Parathyroid adenoma (tissue), 2 donors: ENCODE results near the gene AKNA.
A peak's percentile ranks its signal among the peaks of the same experiment; 100 is the strongest.

Experiments used
- H2AFZ ChIP-seq: fragments of 300-600 bp; sonication (generic); one replicate; pipeline ENCODE4 v1.7.0; 2017; ENCODE audit warnings: antibody characterized with exemption, mild to moderate bottlenecking
- H3K27ac ChIP-seq: fragments of 300-600 bp; sonication (generic); one replicate; pipeline ENCODE4 v1.7.0; 2017
- H3K27me3 ChIP-seq: fragments of 300-600 bp; sonication (generic); one replicate; pipeline ENCODE4 v1.7.0; 2017; ENCODE audit warnings: low read length; ENCODE audit not compliant: control insufficient read depth, insufficient read depth
- H3K36me3 ChIP-seq: fragments of 300-600 bp; sonication (generic); one replicate; pipeline ENCODE4 v1.7.0; 2017; ENCODE audit warnings: low read length; ENCODE audit not compliant: control insufficient read depth, insufficient read depth
- H3K4me1 ChIP-seq: fragments of 300-600 bp; sonication (generic); one replicate; pipeline ENCODE4 v1.7.0; 2017; ENCODE audit warnings: control low read depth
- H3K4me2 ChIP-seq: fragments of 300-600 bp; sonication (generic); one replicate; pipeline ENCODE4 v1.7.0; 2017; ENCODE audit warnings: low read length
- H3K4me3 ChIP-seq: fragments of 300-600 bp; sonication (generic); one replicate; pipeline ENCODE4 v1.7.0; 2017; ENCODE audit warnings: low read depth, low read length
- H3K79me2 ChIP-seq: fragments of 300-600 bp; sonication (generic); one replicate; pipeline ENCODE4 v1.7.0; 2017; ENCODE audit warnings: control low read depth
- H3K9ac ChIP-seq: fragments of 300-600 bp; sonication (generic); one replicate; pipeline ENCODE4 v1.7.0; 2017; ENCODE audit warnings: mild to moderate bottlenecking
- H3K9me3 ChIP-seq: fragments of 300-600 bp; sonication (generic); one replicate; pipeline ENCODE4 v1.7.0; 2017; ENCODE audit warnings: low read length; ENCODE audit not compliant: control insufficient read depth
- TF ChIP-seq, protein P1 (sequence below): fragments of 300-600 bp; sonication (generic); IDR thresholded peaks from one replicate; pipeline ENCODE4 v1.7.0; 2017; ENCODE audit warnings: antibody characterized with exemption, mild to moderate bottlenecking
- donor health status: primary hyperparathyroidism.

AKNA gene

DNA sequence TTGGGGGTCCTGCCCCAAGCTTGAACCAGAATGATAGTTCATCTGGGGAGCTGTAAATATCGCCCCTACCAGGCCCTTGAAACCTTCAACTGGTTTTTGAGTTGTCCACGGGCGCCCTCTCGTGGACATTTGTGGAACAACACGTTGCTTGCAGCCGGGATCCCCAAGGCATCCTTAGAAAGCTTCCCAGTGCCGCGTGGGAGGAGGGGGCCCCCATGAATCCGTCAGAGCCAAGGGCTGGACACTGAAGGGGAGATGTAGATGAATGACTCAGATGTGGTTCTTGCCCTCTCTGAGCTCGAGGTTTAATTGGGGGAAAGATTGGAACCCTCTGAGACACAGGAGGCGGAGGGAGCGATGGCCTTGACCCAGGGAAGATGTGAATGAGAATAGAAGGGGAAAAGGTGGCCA, 96.7 kb downstream of the AKNA start:
- no peaks in the 10 kb centered on the region for H3K4me1 ChIP-seq
- no peak overlapping the region for H3K9ac ChIP-seq
- H3K27ac ChIP-seq = no peak overlapping the region
- H3K27me3 ChIP-seq = no peaks in the 10 kb centered on the region
- TF ChIP-seq, protein P1, sequence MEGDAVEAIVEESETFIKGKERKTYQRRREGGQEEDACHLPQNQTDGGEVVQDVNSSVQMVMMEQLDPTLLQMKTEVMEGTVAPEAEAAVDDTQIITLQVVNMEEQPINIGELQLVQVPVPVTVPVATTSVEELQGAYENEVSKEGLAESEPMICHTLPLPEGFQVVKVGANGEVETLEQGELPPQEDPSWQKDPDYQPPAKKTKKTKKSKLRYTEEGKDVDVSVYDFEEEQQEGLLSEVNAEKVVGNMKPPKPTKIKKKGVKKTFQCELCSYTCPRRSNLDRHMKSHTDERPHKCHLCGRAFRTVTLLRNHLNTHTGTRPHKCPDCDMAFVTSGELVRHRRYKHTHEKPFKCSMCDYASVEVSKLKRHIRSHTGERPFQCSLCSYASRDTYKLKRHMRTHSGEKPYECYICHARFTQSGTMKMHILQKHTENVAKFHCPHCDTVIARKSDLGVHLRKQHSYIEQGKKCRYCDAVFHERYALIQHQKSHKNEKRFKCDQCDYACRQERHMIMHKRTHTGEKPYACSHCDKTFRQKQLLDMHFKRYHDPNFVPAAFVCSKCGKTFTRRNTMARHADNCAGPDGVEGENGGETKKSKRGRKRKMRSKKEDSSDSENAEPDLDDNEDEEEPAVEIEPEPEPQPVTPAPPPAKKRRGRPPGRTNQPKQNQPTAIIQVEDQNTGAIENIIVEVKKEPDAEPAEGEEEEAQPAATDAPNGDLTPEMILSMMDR = peak; percentile 83
- H3K79me2 ChIP-seq = no peaks in the 10 kb centered on the region
- no peaks in the 10 kb centered on the region for H3K9me3 ChIP-seq
- no peak overlapping the region for H3K4me2 ChIP-seq
- H2AFZ ChIP-seq = no peak overlapping the region
- no peaks in the 10 kb centered on the region for H3K36me3 ChIP-seq
- no peak overlapping the region for H3K4me3 ChIP-seq

DNA sequence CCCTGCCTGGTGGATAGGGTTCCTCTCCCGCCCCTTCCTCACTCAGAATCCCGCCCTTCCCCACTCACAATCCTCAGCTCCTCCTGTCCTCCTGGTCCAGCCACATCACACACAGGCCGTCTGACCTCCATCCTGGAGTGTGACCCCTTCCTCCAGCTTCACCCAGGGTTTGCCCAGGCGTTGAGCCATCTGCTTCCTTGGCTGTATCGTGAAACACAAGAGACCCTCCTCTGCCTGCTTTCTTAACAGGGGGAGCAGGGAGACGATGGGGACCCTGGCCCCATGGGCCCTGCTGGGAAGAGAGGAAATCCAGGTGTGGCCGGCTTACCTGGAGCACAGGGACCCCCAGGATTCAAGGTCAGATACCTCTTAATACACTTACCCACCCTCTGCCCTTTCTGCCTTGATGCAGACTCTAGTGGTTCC, 97.2 kb downstream of the AKNA start:
- Histone ChIP-seq H3K4me1 (no peaks in the 10 kb centered on the region), H3K4me3 (no peak overlapping the region), H3K36me3 (no peaks in the 10 kb centered on the region), H3K79me2 (no peaks in the 10 kb centered on the region), H3K4me2 (no peak overlapping the region), H3K9me3 (no peaks in the 10 kb centered on the region), H3K9ac (no peak overlapping the region), H2AFZ (no peak overlapping the region), H3K27ac (no peak overlapping the region), H3K27me3 (no peaks in the 10 kb centered on the region)
- TF ChIP-seq, protein P1 = no peak

DNA sequence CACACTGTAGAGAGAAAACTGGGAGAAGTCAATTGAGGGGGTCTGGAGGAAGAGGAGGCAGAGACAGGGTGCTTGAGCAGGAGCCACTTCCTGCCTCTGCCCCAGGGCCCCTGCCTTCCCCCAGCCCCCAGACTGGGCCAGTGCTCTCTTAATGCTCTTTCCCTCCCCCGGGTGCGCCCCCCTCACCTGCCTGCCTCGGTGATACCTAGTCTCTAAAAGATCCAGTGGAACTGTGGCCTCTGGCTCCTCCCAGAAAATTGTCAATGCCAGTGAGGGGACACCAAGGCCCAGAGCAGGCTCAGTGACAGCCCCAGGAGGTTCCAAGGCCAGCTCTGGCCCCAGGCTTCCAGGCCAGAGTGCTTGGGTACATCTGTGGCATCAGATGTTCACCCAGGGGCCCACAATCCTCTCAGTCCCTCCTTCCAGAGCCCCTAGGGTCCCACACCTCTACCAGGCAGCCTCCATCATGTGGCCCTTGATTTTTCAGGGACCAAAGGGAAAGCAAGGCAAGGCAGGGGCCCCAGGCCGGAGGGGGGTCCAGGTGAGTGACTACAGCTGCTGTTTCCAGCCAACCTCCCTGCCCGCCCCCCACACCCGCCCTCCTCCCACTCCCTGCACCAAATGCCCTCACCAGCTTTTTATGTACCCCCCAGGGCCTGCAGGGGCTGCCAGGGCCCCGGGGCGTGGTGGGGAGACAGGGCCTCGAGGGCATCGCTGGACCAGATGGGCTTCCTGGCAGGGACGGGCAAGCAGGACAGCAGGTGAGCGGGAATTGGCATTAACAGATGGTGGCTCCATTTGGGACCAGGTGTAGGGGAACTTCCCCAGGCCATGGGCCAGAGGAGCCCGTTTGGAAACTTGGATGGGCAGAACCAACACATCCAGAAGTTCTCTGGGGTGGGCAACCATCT, 98.0 kb downstream of the AKNA start:
- TF ChIP-seq, protein P1 = no peak
- H3K27ac ChIP-seq = no peak overlapping the region
- H3K4me3 ChIP-seq = no peak overlapping the region

DNA sequence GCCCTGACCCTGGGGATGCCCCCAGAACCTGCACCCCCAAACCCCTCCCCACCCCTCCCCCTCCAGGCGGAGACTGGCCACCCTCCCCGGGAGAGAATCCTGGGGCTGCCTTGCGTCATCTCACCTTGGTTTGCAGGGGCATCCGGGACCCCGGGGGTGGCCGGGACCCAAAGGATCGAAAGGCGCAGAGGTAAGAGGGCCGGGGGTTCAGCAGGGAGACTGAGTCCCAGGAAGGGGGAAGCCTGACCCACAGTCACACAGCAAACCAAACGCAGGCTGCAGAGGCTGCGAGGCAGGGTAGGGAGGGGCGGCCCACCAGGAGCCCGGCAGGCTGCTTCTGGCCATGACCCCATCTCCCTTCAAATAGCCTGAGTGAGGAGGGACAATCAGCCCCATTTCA, 98.7 kb downstream of the AKNA start:
- no peaks in the 10 kb centered on the region for H3K9me3 ChIP-seq
- H3K27me3 ChIP-seq = no peaks in the 10 kb centered on the region
- H3K4me3 ChIP-seq = no peak overlapping the region
- no peaks in the 10 kb centered on the region for H3K36me3 ChIP-seq
- TF ChIP-seq, protein P1 = no peak
- no peaks in the 10 kb centered on the region for H3K4me1 ChIP-seq
- no peak overlapping the region for H3K27ac ChIP-seq
- H2AFZ ChIP-seq = no peak overlapping the region
- H3K79me2 ChIP-seq = no peaks in the 10 kb centered on the region
- no peak overlapping the region for H3K9ac ChIP-seq
- H3K4me2 ChIP-seq = no peak overlapping the region

More for the DNA sequence above, 98.0 kb downstream of the AKNA start:
- H3K4me1 ChIP-seq = no peaks in the 10 kb centered on the region
- H2AFZ ChIP-seq = no peak overlapping the region
- H3K9ac ChIP-seq = no peak overlapping the region
- no peaks in the 10 kb centered on the region for H3K36me3 ChIP-seq
- no peaks in the 10 kb centered on the region for H3K79me2 ChIP-seq
- no peaks in the 10 kb centered on the region for H3K27me3 ChIP-seq
- H3K4me2 ChIP-seq = no peak overlapping the region
- H3K9me3 ChIP-seq = no peaks in the 10 kb centered on the region
